Chondrocyte (in vitro differentiated cells): ENCODE data around the gene PRKD1. TPM values are rescaled to one million over a fixed set of nuclear protein-coding genes. Genes with fewer than 3 reads are reported as not detected.

Experiments
- DNase-seq: peaks from one replicate; pipeline ENCODE4 v3.0.0; 2021; ENCODE audit warnings: mixed read lengths, low spot score
- H3K27ac Mint-ChIP-seq: one replicate; pipeline ENCODE4 v1.8.0; 2021; ENCODE audit warnings: mild to moderate bottlenecking, moderate library complexity, mixed read lengths; ENCODE audit not compliant: unreplicated experiment
- H3K27me3 Mint-ChIP-seq: 2 replicates; pipeline ENCODE4 v1.8.0; 2021; ENCODE audit warnings: low read depth, mixed read lengths
- H3K36me3 Mint-ChIP-seq: 2 replicates; pipeline ENCODE4 v1.8.0; 2021; ENCODE audit warnings: low read depth, mixed read lengths
- H3K4me1 Mint-ChIP-seq: 2 replicates; pipeline ENCODE4 v1.8.0; 2021; ENCODE audit warnings: low read depth, mild to moderate bottlenecking, mixed read lengths
- H3K4me3 Mint-ChIP-seq: one replicate; pipeline ENCODE4 v1.8.0; 2021; ENCODE audit warnings: mild to moderate bottlenecking, moderate library complexity, mixed read lengths; ENCODE audit not compliant: unreplicated experiment
- H3K9me3 Mint-ChIP-seq: 2 replicates; pipeline ENCODE4 v1.8.0; 2021; ENCODE audit warnings: low read depth, mixed read lengths
- CTCF ChIP-seq: fragments of 200-600 bp; sonication (generic); IDR thresholded peaks from 2 replicates; pipeline ENCODE4 v1.5.0; 2021; ENCODE audit warnings: antibody characterized with exemption, mild to moderate bottlenecking, moderate library complexity
- total RNA-seq: library from RNA; stranded (reverse); gene quantifications from 3 replicates; pipeline ENCODE4 v1.2.1, GENCODE V29; 2021

The PRKD1 gene
- total RNA-seq, 1 donor from 2014 or later = 11.1 TPM

GRCh38 chr14:29587046-29587445, 340.6 kb downstream of the PRKD1 start:
- Mint-ChIP-seq H3K9me3 (no peaks in the 10 kb centered on the region), H3K4me3 (no peak overlapping the region), H3K36me3 (no peaks in the 10 kb centered on the region), H3K27ac (no peak overlapping the region), H3K27me3 (no peaks in the 10 kb centered on the region), H3K4me1 (peaks cover 8% of the 10 kb centered on the region)
- no peak for DNase-seq
- TF ChIP-seq CTCF = no peak

- H3K9me3 Mint-ChIP-seq = no peaks in the 10 kb centered on the region
- no peaks in the 10 kb centered on the region for H3K27me3 Mint-ChIP-seq
Measured at GRCh38 chr14:29584992-29585391, 342.7 kb downstream of the PRKD1 start.

GRCh38 chr14:29580763-29581162, 346.9 kb downstream of the PRKD1 start:
- no peaks in the 10 kb centered on the region for H3K36me3 Mint-ChIP-seq
- no peaks in the 10 kb centered on the region for H3K27me3 Mint-ChIP-seq
- H3K4me3 Mint-ChIP-seq = no peak overlapping the region
- H3K27ac Mint-ChIP-seq = no peak overlapping the region
- no peak for TF ChIP-seq CTCF
- DNase-seq = no peak
- no peaks in the 10 kb centered on the region for H3K9me3 Mint-ChIP-seq
- H3K4me1 Mint-ChIP-seq = peaks cover 8% of the 10 kb centered on the region

More at GRCh38 chr14:29584992-29585391, 342.7 kb downstream of the PRKD1 start:
- TF ChIP-seq CTCF = no peak
- H3K4me1 Mint-ChIP-seq = peaks cover 8% of the 10 kb centered on the region
- H3K4me3 Mint-ChIP-seq = peak overlapping the region; percentile 35
- no peaks in the 10 kb centered on the region for H3K36me3 Mint-ChIP-seq
- no peak for DNase-seq
- H3K27ac Mint-ChIP-seq = peak overlapping the region; percentile 22

- TF ChIP-seq CTCF = no peak
- Mint-ChIP-seq H3K27me3 (no peaks in the 10 kb centered on the region), H3K9me3 (no peaks in the 10 kb centered on the region), H3K4me1 (peaks cover 3% of the 10 kb centered on the region), H3K27ac (no peak overlapping the region), H3K4me3 (no peak overlapping the region), H3K36me3 (no peaks in the 10 kb centered on the region)
- DNase-seq = no peak
Measured at GRCh38 chr14:29579838-29580237, 347.8 kb downstream of the PRKD1 start.

- DNase-seq = no peak
- Mint-ChIP-seq H3K36me3 (peaks cover 5% of the 10 kb centered on the region), H3K9me3 (peaks cover 14% of the 10 kb centered on the region), H3K27ac (no peak overlapping the region), H3K4me1 (no peaks in the 10 kb centered on the region), H3K27me3 (no peaks in the 10 kb centered on the region), H3K4me3 (no peak overlapping the region)
- no peak for TF ChIP-seq CTCF
Measured at GRCh38 chr14:29576927-29577326, 350.7 kb downstream of the PRKD1 start.
